Measurements from ENCODE around the gene AREG.

GRCh38 chr4:74413265-74413664 lies 31.7 kb upstream of the AREG start:
- no peak for TF ChIP-seq CTCF (IDR thresholded peaks at IDR 0.05)
- TF ChIP-seq POLR2A (IDR thresholded peaks at IDR 0.05), result no peak
